Right atrium auricular region (tissue), 2 donors: ENCODE results near the gene OR11H6. TPM values are rescaled to one million over a fixed set of nuclear protein-coding genes. Genes with fewer than 3 reads are reported as not detected.

Experiments
- DNase-seq: peaks from one replicate; pipeline ENCODE4 v3.0.0-alpha.2; 2019; ENCODE audit warnings: low spot score
- H3K27ac ChIP-seq, 2 donors: fragments of 200-600 bp; sonication (generic); 1 replicate in 1 of 2; 2 replicates in 1 of 2; pipeline ENCODE4 v1.5.1; 2016 to 2019
- H3K27me3 ChIP-seq, 2 donors: fragments of 200-600 bp; sonication (generic); one replicate each; pipeline versions ENCODE4 v1.5.1 to v1.6.0; 2017 to 2019
- H3K36me3 ChIP-seq: fragments of 200-600 bp; sonication (generic); one replicate; pipeline ENCODE4 v1.5.1; 2016
- H3K4me1 ChIP-seq, 2 donors: fragments of 200-600 bp; sonication (generic); one replicate each; pipeline versions ENCODE4 v1.5.1 to v1.6.0; 2017 to 2019
- H3K4me3 ChIP-seq, 2 donors: fragments of 200-600 bp; sonication (generic); 1 replicate in 1 of 2; 2 replicates in 1 of 2; pipeline ENCODE4 v1.5.1; 2017 to 2019; ENCODE audit warnings: mild to moderate bottlenecking in 1 of 2, moderate library complexity in 1 of 2
- H3K9me3 ChIP-seq, 2 donors: fragments of 200-600 bp; sonication (generic); one replicate each; pipeline ENCODE4 v1.5.1; 2019
- total RNA-seq, 2 donors: library from RNA; depleted of rRNA; stranded (reverse); fragments of >200 nt; gene quantifications; one replicate each; pipeline ENCODE4 v1.1.0, GENCODE V29; 2016
- TF ChIP-seq, protein P1 (sequence below), 2 donors: fragments of 200-600 bp; sonication (generic); IDR thresholded peaks; one replicate each; pipeline ENCODE4 v1.5.1; 2019; ENCODE audit warnings: antibody characterized with exemption in 2 of 2

The OR11H6 gene
- total RNA-seq, 2 donors from 2014 or later, result not detected

- no peaks in the 10 kb centered on the region for H3K36me3 ChIP-seq
- no peaks in the 10 kb centered on the region for H3K27me3 ChIP-seq
- H3K4me3 ChIP-seq, result no peak overlapping the region
- H3K9me3 ChIP-seq, result peaks cover 0 to 5% of the 10 kb centered on the region in 2 donors
- H3K4me1 ChIP-seq, result no peaks in the 10 kb centered on the region
- TF ChIP-seq, protein P1, sequence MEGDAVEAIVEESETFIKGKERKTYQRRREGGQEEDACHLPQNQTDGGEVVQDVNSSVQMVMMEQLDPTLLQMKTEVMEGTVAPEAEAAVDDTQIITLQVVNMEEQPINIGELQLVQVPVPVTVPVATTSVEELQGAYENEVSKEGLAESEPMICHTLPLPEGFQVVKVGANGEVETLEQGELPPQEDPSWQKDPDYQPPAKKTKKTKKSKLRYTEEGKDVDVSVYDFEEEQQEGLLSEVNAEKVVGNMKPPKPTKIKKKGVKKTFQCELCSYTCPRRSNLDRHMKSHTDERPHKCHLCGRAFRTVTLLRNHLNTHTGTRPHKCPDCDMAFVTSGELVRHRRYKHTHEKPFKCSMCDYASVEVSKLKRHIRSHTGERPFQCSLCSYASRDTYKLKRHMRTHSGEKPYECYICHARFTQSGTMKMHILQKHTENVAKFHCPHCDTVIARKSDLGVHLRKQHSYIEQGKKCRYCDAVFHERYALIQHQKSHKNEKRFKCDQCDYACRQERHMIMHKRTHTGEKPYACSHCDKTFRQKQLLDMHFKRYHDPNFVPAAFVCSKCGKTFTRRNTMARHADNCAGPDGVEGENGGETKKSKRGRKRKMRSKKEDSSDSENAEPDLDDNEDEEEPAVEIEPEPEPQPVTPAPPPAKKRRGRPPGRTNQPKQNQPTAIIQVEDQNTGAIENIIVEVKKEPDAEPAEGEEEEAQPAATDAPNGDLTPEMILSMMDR (IDR thresholded peaks at IDR 0.05), result no peak
- DNase-seq, result no peak
- H3K27ac ChIP-seq, result no peak overlapping the region
Measured at GRCh38 chr14:20274062-20274461, 50.6 kb downstream of the OR11H6 start.

Other genes with a start within 250 kb of the OR11H6 start
- gene OR4K15, start 248.1 kb upstream of the OR11H6 start, total RNA-seq, result not detected
- gene OR4Q2, start 221.5 kb upstream of the OR11H6 start, total RNA-seq, result not detected
- gene OR4K14, start 204.4 kb upstream of the OR11H6 start, total RNA-seq, result not detected
- not detected for gene OR4K13, start 187.7 kb upstream of the OR11H6 start, total RNA-seq
- not detected for gene OR4L1, start 163.7 kb upstream of the OR11H6 start, total RNA-seq
- gene OR4K17, start 113.0 kb upstream of the OR11H6 start, total RNA-seq, result not detected
- gene OR4N5, start 84.9 kb upstream of the OR11H6 start, total RNA-seq, result not detected
- not detected for gene OR11G2, start 32.8 kb upstream of the OR11H6 start, total RNA-seq
- not detected for gene OR11H7, start 5.3 kb downstream of the OR11H6 start, total RNA-seq
- not detected for gene OR11H4, start 15.6 kb downstream of the OR11H6 start, total RNA-seq
- gene TTC5, start 82.2 kb downstream of the OR11H6 start, total RNA-seq, result 1 to 10 TPM; 4.3 to 7.7 TPM
- gene CCNB1IP1, start 109.6 kb downstream of the OR11H6 start, total RNA-seq, result 10 to 100 TPM; 52.9 to 71.1 TPM
- 1 to 10 TPM; 6.5 to 8.9 TPM for gene PARP2, start 119.9 kb downstream of the OR11H6 start, total RNA-seq
- gene TEP1, start 189.8 kb downstream of the OR11H6 start, total RNA-seq, result 10 to 100 TPM in 1 of 2 donors, 1 to 10 TPM in 1; 6.9 to 11.9 TPM
- under 1 TPM; 0.35 to 0.44 TPM for gene KLHL33, start 212.5 kb downstream of the OR11H6 start, total RNA-seq
- 10 to 100 TPM; 23.8 to 30.1 TPM for gene OSGEP, start 231.1 kb downstream of the OR11H6 start, total RNA-seq
- gene APEX1, start 231.5 kb downstream of the OR11H6 start, total RNA-seq, result 10 to 100 TPM; 72.6 to 97.6 TPM
- gene PIP4P1, start 237.7 kb downstream of the OR11H6 start, total RNA-seq, result 10 to 100 TPM in 1 of 2 donors, 1 to 10 TPM in 1; 9.8 to 13.3 TPM
- 10 to 100 TPM in 1 of 2 donors, 1 to 10 TPM in 1; 7.4 to 25.2 TPM for gene PNP, start 245.7 kb downstream of the OR11H6 start, total RNA-seq